HepG2 (cell line): Measurements from ENCODE around the gene C1QTNF12. TPM values are rescaled to one million over a fixed set of nuclear protein-coding genes. Genes with fewer than 3 reads are reported as not detected.

Experiments used
- AGO1 ChIP-seq: fragments of 200-400 bp; formaldehyde crosslinking; IDR thresholded peaks from 2 replicates; pipeline ENCODE4 v1.6.1; 2017; ENCODE audit warnings: mild to moderate bottlenecking, low read depth, low read length, moderate library complexity; ENCODE audit not compliant: poor library complexity, severe bottlenecking
- ASH2L ChIP-seq: fragments of 300-600, 200-600 bp; sonication (generic); IDR thresholded peaks from 2 replicates; pipeline ENCODE4 v1.7.0; 2017; ENCODE audit warnings: low read depth, mild to moderate bottlenecking, moderate library complexity, mixed read lengths, low read length; ENCODE audit not compliant: insufficient read length
- HOXA7 ChIP-seq: sonication (generic); formaldehyde crosslinking; IDR thresholded peaks from 2 replicates; pipeline ENCODE4 v1.8.1; 2022; ENCODE audit warnings: mild to moderate bottlenecking, missing genetic modification reagents, moderate library complexity
- NBN ChIP-seq: fragments of 450-650 bp; conservative IDR thresholded peaks from 2 replicates; pipeline ENCODE4 v1.6.1; 2017
- ZNF333 ChIP-seq: sonication (generic); formaldehyde crosslinking; IDR thresholded peaks from 2 replicates; pipeline ENCODE4 v1.4.0; 2020; ENCODE audit warnings: mild to moderate bottlenecking, missing genetic modification reagents, borderline replicate concordance
- ZNF589 ChIP-seq: sonication (generic); formaldehyde crosslinking; conservative IDR thresholded peaks from 2 replicates; pipeline ENCODE4 v1.8.0; 2022; ENCODE audit warnings: mild to moderate bottlenecking, moderate library complexity, missing genetic modification reagents
- ZNF614 ChIP-seq: IDR thresholded peaks from 2 replicates; pipeline ENCODE4 v1.6.1; 2018; ENCODE audit warnings: missing biosample characterization, missing genetic modification reagents, inconsistent platforms, borderline replicate concordance
- ZNF720 ChIP-seq: sonication (generic); formaldehyde crosslinking; IDR thresholded peaks from 2 replicates; pipeline ENCODE4 v1.4.0; 2020; ENCODE audit warnings: missing genetic modification reagents
- polyA plus RNA-seq, 8 experiments: library from polyadenylated mRNA; depleted of rRNA in 3 of 8; stranded (reverse) in 7 of 8; unstranded in 1 of 8; fragments of >200 nt; fragmentation: Illumina TruSeq in 4 of 8; extraction: Trizol in 4 of 8; gene quantifications; 2 replicates each; pipeline versions ENCODE4 v1.2.1 to v1.2.3, GENCODE V29; 2011 to 2016; ENCODE audit warnings: low read depth in 4 of 8, missing spikeins in 1 of 8, mixed read lengths in 1 of 8; ENCODE audit not compliant: insufficient read depth in 1 of 8
- total RNA-seq, 5 experiments: library from RNA; depleted of rRNA; stranded (reverse); fragments of >200 nt; fragmentation: Illumina TruSeq; extraction: Trizol; gene quantifications; 2 replicates each; pipeline ENCODE4 v1.2.3, GENCODE V29; 2016; ENCODE audit warnings: low read depth in 1 of 5
- TF ChIP-seq, protein P1 (sequence below): sonication (generic); formaldehyde crosslinking; IDR thresholded peaks from 2 replicates; pipeline ENCODE4 v1.8.0; 2022; ENCODE audit warnings: missing genetic modification reagents, mild to moderate bottlenecking, moderate library complexity, borderline replicate concordance
- TF ChIP-seq, protein P2 (sequence below): sonication (generic); formaldehyde crosslinking; conservative IDR thresholded peaks from 2 replicates; pipeline ENCODE4 v1.5.0; 2020; ENCODE audit warnings: missing genetic modification reagents
- TF ChIP-seq, protein P3 (sequence below): sonication (generic); formaldehyde crosslinking; IDR thresholded peaks from 2 replicates; pipeline ENCODE4 v1.5.1; 2020; ENCODE audit warnings: mild to moderate bottlenecking, missing genetic modification reagents
- TF ChIP-seq, protein P4 (sequence below): sonication (generic); formaldehyde crosslinking; conservative IDR thresholded peaks from 2 replicates; pipeline ENCODE4 v1.4.0; 2020; ENCODE audit warnings: missing genetic modification reagents
- TF ChIP-seq, protein P5 (sequence below): sonication (generic); formaldehyde crosslinking; IDR thresholded peaks from 2 replicates; pipeline ENCODE4 v1.4.0; 2020; ENCODE audit warnings: missing genetic modification reagents
- TF ChIP-seq, protein P6 (sequence below): sonication (generic); formaldehyde crosslinking; conservative IDR thresholded peaks from 2 replicates; pipeline ENCODE4 v1.8.1; 2023; ENCODE audit warnings: missing genetic modification reagents
- TF ChIP-seq, protein P7 (sequence below): conservative IDR thresholded peaks from 2 replicates; pipeline ENCODE4 v1.6.1; 2018; ENCODE audit warnings: missing genetic modification reagents

C1QTNF12 gene
- total and polyA plus RNA-seq, 2 of the 13 experiments (the other 11 are each of a cell fraction or from before 2014, with no cell fraction given), result 0.18 to 0.64 TPM

DNA sequence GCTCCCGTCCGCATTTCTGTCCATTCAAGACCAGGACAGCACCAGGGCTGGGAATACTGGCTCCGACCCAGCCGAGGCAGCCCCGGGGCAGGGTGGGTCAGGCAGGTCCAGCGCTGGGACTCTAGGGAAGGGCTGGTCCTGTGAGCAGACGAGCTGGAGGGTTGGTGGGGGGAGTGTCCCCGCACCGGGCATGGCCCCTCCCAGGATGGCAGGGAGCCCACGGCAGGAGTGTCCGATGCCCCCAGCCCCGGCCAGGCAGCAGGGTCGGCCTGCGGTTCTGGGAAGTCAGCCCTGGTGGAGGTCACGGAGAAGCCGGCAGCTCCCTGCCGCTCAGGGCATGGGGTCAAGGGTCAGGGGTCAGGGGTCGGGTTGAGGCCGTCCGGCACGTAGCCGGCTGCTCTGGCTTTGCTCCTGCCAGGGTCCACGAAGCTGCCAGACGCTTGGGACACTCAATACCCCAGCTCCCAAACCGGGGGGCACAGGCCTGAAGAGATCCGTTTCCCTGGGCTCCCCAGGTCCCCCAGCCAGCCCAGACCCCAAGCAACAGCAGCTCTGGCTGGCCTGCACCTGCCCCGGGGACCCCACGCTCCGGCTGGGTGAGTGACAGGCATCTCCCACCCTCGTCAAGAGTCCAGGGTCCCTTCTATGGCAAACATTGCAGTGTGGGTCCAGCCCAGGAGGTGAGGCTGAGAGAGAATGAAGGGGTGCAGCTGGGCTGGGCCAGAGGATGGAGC is 6.7 kb downstream of the C1QTNF12 start (continued):
- TF ChIP-seq, protein P1, sequence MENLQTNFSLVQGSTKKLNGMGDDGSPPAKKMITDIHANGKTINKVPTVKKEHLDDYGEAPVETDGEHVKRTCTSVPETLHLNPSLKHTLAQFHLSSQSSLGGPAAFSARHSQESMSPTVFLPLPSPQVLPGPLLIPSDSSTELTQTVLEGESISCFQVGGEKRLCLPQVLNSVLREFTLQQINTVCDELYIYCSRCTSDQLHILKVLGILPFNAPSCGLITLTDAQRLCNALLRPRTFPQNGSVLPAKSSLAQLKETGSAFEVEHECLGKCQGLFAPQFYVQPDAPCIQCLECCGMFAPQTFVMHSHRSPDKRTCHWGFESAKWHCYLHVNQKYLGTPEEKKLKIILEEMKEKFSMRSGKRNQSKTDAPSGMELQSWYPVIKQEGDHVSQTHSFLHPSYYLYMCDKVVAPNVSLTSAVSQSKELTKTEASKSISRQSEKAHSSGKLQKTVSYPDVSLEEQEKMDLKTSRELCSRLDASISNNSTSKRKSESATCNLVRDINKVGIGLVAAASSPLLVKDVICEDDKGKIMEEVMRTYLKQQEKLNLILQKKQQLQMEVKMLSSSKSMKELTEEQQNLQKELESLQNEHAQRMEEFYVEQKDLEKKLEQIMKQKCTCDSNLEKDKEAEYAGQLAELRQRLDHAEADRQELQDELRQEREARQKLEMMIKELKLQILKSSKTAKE (CRISPR knock-in tag), result peak; percentile 82
- TF ChIP-seq HOXA7 (CRISPR knock-in tag), result no peak
- TF ChIP-seq, protein P2, sequence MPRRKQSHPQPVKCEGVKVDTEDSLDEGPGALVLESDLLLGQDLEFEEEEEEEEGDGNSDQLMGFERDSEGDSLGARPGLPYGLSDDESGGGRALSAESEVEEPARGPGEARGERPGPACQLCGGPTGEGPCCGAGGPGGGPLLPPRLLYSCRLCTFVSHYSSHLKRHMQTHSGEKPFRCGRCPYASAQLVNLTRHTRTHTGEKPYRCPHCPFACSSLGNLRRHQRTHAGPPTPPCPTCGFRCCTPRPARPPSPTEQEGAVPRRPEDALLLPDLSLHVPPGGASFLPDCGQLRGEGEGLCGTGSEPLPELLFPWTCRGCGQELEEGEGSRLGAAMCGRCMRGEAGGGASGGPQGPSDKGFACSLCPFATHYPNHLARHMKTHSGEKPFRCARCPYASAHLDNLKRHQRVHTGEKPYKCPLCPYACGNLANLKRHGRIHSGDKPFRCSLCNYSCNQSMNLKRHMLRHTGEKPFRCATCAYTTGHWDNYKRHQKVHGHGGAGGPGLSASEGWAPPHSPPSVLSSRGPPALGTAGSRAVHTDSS (CRISPR knock-in tag), result 0 out of 2 replicates have a peak, but pooled peaks have one; percentile 54
- TF ChIP-seq, protein P3, sequence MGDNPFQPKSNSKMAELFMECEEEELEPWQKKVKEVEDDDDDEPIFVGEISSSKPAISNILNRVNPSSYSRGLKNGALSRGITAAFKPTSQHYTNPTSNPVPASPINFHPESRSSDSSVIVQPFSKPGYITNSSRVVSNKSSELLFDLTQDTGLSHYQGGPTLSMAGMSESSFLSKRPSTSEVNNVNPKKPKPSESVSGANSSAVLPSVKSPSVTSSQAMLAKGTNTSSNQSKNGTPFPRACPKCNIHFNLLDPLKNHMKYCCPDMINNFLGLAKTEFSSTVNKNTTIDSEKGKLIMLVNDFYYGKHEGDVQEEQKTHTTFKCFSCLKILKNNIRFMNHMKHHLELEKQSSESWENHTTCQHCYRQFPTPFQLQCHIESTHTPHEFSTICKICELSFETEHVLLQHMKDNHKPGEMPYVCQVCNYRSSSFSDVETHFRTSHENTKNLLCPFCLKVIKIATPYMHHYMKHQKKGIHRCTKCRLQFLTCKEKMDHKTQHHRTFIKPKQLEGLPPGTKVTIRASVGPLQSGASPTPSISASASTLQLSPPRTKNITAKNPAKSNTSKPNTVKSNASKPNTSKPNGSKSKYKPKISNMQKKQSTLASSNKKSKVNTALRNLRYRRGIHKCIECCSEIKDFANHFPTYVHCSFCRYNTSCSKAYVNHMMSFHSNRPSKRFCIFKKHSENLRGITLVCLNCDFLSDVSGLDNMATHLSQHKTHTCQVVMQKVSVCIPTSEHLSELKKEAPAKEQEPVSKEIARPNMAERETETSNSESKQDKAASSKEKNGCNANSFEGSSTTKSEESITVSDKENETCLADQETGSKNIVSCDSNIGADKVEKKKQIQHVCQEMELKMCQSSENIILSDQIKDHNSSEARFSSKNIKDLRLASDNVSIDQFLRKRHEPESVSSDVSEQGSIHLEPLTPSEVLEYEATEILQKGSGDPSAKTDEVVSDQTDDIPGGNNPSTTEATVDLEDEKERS (CRISPR knock-in tag), result peak; percentile 46; the same call in 1 of the 2 replicates
- TF ChIP-seq ZNF333, result no peak; the same call in 1 of the 2 replicates
- no peak; the same call in 1 of the 2 replicates for TF ChIP-seq ZNF614
- no peak for TF ChIP-seq ZNF589
- TF ChIP-seq, protein P4, sequence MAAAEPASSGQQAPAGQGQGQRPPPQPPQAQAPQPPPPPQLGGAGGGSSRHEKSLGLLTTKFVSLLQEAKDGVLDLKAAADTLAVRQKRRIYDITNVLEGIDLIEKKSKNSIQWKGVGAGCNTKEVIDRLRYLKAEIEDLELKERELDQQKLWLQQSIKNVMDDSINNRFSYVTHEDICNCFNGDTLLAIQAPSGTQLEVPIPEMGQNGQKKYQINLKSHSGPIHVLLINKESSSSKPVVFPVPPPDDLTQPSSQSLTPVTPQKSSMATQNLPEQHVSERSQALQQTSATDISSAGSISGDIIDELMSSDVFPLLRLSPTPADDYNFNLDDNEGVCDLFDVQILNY, result no peak
- TF ChIP-seq, protein P5, sequence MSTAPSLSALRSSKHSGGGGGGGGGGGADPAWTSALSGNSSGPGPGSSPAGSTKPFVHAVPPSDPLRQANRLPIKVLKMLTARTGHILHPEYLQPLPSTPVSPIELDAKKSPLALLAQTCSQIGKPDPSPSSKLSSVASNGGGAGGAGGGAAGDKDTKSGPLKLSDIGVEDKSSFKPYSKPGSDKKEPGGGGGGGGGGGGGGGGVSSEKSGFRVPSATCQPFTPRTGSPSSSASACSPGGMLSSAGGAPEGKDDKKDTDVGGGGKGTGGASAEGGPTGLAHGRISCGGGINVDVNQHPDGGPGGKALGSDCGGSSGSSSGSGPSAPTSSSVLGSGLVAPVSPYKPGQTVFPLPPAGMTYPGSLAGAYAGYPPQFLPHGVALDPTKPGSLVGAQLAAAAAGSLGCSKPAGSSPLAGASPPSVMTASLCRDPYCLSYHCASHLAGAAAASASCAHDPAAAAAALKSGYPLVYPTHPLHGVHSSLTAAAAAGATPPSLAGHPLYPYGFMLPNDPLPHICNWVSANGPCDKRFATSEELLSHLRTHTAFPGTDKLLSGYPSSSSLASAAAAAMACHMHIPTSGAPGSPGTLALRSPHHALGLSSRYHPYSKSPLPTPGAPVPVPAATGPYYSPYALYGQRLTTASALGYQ (CRISPR knock-in tag), result peak; percentile 61; the same call in 1 of the 2 replicates
- no peak for TF ChIP-seq NBN
- TF ChIP-seq, protein P6, sequence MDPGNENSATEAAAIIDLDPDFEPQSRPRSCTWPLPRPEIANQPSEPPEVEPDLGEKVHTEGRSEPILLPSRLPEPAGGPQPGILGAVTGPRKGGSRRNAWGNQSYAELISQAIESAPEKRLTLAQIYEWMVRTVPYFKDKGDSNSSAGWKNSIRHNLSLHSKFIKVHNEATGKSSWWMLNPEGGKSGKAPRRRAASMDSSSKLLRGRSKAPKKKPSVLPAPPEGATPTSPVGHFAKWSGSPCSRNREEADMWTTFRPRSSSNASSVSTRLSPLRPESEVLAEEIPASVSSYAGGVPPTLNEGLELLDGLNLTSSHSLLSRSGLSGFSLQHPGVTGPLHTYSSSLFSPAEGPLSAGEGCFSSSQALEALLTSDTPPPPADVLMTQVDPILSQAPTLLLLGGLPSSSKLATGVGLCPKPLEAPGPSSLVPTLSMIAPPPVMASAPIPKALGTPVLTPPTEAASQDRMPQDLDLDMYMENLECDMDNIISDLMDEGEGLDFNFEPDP (CRISPR knock-in tag), result no peak
- TF ChIP-seq, protein P7, sequence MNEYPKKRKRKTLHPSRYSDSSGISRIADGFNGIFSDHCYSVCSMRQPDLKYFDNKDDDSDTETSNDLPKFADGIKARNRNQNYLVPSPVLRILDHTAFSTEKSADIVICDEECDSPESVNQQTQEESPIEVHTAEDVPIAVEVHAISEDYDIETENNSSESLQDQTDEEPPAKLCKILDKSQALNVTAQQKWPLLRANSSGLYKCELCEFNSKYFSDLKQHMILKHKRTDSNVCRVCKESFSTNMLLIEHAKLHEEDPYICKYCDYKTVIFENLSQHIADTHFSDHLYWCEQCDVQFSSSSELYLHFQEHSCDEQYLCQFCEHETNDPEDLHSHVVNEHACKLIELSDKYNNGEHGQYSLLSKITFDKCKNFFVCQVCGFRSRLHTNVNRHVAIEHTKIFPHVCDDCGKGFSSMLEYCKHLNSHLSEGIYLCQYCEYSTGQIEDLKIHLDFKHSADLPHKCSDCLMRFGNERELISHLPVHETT (CRISPR knock-in tag), result no peak
- no peak for TF ChIP-seq ASH2L
- TF ChIP-seq AGO1, result no peak
- no peak for TF ChIP-seq ZNF720 (CRISPR knock-in tag)
